WERI-Rb-1 (cell line): ENCODE results near the gene PBX1.

Source experiments
- DNase-seq: peaks from one replicate; pipeline ENCODE4 v3.0.0-alpha.2; 2020
- H3K27ac ChIP-seq: fragments of 250-450 bp; sonication (Bioruptor Pico); 2 replicates; pipeline ENCODE4 v1.5.1; 2020; ENCODE audit warnings: mild to moderate bottlenecking, moderate library complexity
- H3K27me3 ChIP-seq: fragments of 250-450 bp; sonication (Bioruptor Pico); 2 replicates; pipeline ENCODE4 v1.5.1; 2021; ENCODE audit warnings: mild to moderate bottlenecking, low read depth, moderate library complexity; ENCODE audit not compliant: insufficient read depth, severe bottlenecking
- H3K36me3 ChIP-seq: fragments of 250-450 bp; sonication (Bioruptor Pico); 2 replicates; pipeline ENCODE4 v1.5.1; 2020; ENCODE audit warnings: mild to moderate bottlenecking, moderate library complexity
- H3K4me3 ChIP-seq: 2 replicates; pipeline ENCODE4 v1.5.1; 2011; ENCODE audit warnings: low read depth, mild to moderate bottlenecking, control low read depth, low read length
- H3K9me3 ChIP-seq: fragments of 250-450 bp; sonication (Bioruptor Pico); 2 replicates; pipeline ENCODE4 v1.5.1; 2021; ENCODE audit warnings: mild to moderate bottlenecking, moderate library complexity; ENCODE audit not compliant: severe bottlenecking
- CTCF ChIP-seq: IDR thresholded peaks from 2 replicates; pipeline ENCODE4 v1.5.1; 2011; ENCODE audit warnings: low read depth, mild to moderate bottlenecking, control low read depth, inconsistent platforms, low read length

PBX1 gene

GRCh38 chr1:164834641-164835040, 275.7 kb downstream of the PBX1 start:
- Histone ChIP-seq H3K9me3 (no peaks in the 10 kb centered on the region), H3K36me3 (no peaks in the 10 kb centered on the region; the same call in 1 of the 2 replicates)
- DNase-seq, result no peak

GRCh38 chr1:164836614-164837018, 277.6 kb downstream of the PBX1 start:
- no peak for DNase-seq
- H3K27ac ChIP-seq, result no peak overlapping the region
- H3K36me3 ChIP-seq, result no peaks in the 10 kb centered on the region; the same call in 1 of the 2 replicates
- no peak for TF ChIP-seq CTCF
- no peaks in the 10 kb centered on the region for H3K27me3 ChIP-seq
- H3K9me3 ChIP-seq, result no peaks in the 10 kb centered on the region
- H3K4me3 ChIP-seq, result no peak overlapping the region

More at GRCh38 chr1:164834641-164835040, 275.7 kb downstream of the PBX1 start:
- no peak overlapping the region for H3K27ac ChIP-seq
- H3K4me3 ChIP-seq, result no peak overlapping the region
- H3K27me3 ChIP-seq, result no peaks in the 10 kb centered on the region
- no peak for TF ChIP-seq CTCF

GRCh38 chr1:164838786-164839185, 279.8 kb downstream of the PBX1 start:
- no peak for TF ChIP-seq CTCF
- H3K36me3 ChIP-seq, result no peaks in the 10 kb centered on the region; the same call in 1 of the 2 replicates
- H3K4me3 ChIP-seq, result no peak overlapping the region
- no peaks in the 10 kb centered on the region for H3K9me3 ChIP-seq
- no peak for DNase-seq
- H3K27me3 ChIP-seq, result no peaks in the 10 kb centered on the region
- H3K27ac ChIP-seq, result no peak overlapping the region

GRCh38 chr1:164840936-164841335, 282.0 kb downstream of the PBX1 start:
- H3K4me3 ChIP-seq, result no peak overlapping the region
- no peak for TF ChIP-seq CTCF
- no peaks in the 10 kb centered on the region for H3K9me3 ChIP-seq
- H3K27me3 ChIP-seq, result no peaks in the 10 kb centered on the region
- H3K27ac ChIP-seq, result no peak overlapping the region
- no peak for DNase-seq
- H3K36me3 ChIP-seq, result no peaks in the 10 kb centered on the region

GRCh38 chr1:164841702-164842465, 282.9 kb downstream of the PBX1 start:
- Histone ChIP-seq H3K4me3 (no peak overlapping the region), H3K36me3 (no peaks in the 10 kb centered on the region)
- TF ChIP-seq CTCF, result no peak

GRCh38 chr1:164842870-164843269, 283.9 kb downstream of the PBX1 start:
- Histone ChIP-seq H3K27ac (no peak overlapping the region), H3K4me3 (no peak overlapping the region), H3K9me3 (no peaks in the 10 kb centered on the region), H3K27me3 (no peaks in the 10 kb centered on the region), H3K36me3 (no peaks in the 10 kb centered on the region; the same call in 1 of the 2 replicates)
- TF ChIP-seq CTCF, result no peak
- no peak for DNase-seq

More at GRCh38 chr1:164841702-164842465, 282.9 kb downstream of the PBX1 start:
- Histone ChIP-seq H3K9me3 (no peaks in the 10 kb centered on the region), H3K27ac (no peak overlapping the region), H3K27me3 (no peaks in the 10 kb centered on the region)
- no peak for DNase-seq
